RWPE1 (cell line): ENCODE results near the gene INPP5F.

Experiments
- CTCF ChIA-PET: fragments of 350-600 bp; sonication (Branson Sonifier 250); formaldehyde crosslinking; extraction: SDS; loops from one replicate; lab custom pipeline; 2021; lab: Yijun Ruan, JAX
- POLR2A ChIA-PET: fragments of 400-600 bp; formaldehyde crosslinking; extraction: SDS; loops from one replicate; lab custom pipeline; 2020; ENCODE audit warnings: antibody characterized with exemption; ENCODE audit not compliant: low non-redundant PET; lab: Yijun Ruan, JAX
- DNase-seq: peaks from one replicate; pipeline ENCODE4 v3.0.0; 2012; ENCODE audit warnings: low spot score
- H3K27ac ChIP-seq: fragments of 450-650 bp; 2 replicates; pipeline ENCODE4 v1.5.1; 2017
- CTCF ChIP-seq: fragments of 450-650 bp; conservative IDR thresholded peaks from 2 replicates; pipeline ENCODE4 v1.5.1; 2017; ENCODE audit warnings: low read depth, mild to moderate bottlenecking

INPP5F gene

GRCh38 chr10:119827430-119827829 lies 101.6 kb downstream of the INPP5F start:
- H3K27ac ChIP-seq, result no peak overlapping the region
- CTCF ChIA-PET, result interaction anchor here (0.6 kb wide), 1 partner anchor 643 kb away, joined by 3 read pairs; no protein-coding TSS in a partner anchor
- no peak for DNase-seq
- POLR2A ChIA-PET, result interaction anchor here (0.6 kb wide), 1 partner anchor 95 kb away, joined by 4 read pairs; no protein-coding TSS in a partner anchor
- no peak for TF ChIP-seq CTCF

- ChIA-PET CTCF (no interaction called here), POLR2A (no interaction called here)
- no peak for TF ChIP-seq CTCF
These were observed 103.6 kb downstream of the INPP5F start for GRCh38 chr10:119829429-119829828.

DNA sequence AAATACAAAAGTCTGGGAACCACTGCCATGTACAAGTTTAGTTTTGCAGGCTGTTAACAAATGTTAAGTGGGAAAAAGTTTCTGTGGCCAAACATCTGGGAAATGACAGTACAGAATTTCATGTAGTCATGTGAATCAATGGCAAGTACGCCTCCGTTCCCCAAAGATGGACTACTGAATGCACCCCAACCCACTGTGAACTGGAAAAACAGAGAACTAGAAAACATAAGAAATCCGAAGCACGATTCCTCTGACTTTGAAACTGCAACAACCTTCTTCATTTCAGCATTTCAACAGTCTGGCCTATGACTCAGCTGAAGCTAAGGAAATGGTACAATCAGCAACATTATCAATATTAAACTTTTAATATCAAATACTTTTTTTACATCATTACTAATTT lies 105.0 kb downstream of the INPP5F start:
- H3K27ac ChIP-seq, result no peak overlapping the region
- POLR2A ChIA-PET, result no interaction called here
- TF ChIP-seq CTCF, result no peak
- CTCF ChIA-PET, result interaction anchor here (1.1 kb wide), 1 partner anchor 80 kb away, joined by 3 read pairs; no protein-coding TSS in a partner anchor
- no peak for DNase-seq

More at GRCh38 chr10:119829429-119829828, 103.6 kb downstream of the INPP5F start:
- no peak overlapping the region for H3K27ac ChIP-seq
- no peak for DNase-seq

DNA sequence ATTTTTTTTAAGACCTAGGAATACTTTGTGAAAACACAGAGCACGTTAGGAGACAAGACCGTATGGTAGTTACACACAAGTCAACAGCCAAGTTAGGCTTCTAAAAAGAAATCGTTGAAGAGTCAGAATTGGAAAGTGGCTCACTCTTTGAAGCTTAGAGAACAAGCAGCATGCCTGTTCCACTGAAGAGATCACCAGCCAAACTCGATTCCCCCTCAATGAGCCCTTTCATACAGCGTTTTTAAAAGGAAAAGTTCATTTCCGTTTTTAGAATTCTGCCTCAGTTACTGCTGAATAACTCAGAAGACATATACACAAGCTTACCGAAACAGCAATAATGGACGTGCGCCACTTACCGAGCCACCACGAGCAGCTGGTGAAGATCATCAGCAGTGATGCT lies 105.8 kb downstream of the INPP5F start:
- POLR2A ChIA-PET, result interaction anchor here (0.6 kb wide), 1 partner anchor 42 kb away, joined by 3 read pairs; no protein-coding TSS in a partner anchor

GRCh38 chr10:119832951-119833350 lies 107.1 kb downstream of the INPP5F start:
- no peak overlapping the region for H3K27ac ChIP-seq
- CTCF ChIA-PET, result no interaction called here
- no peak for DNase-seq
- no peak for TF ChIP-seq CTCF
- POLR2A ChIA-PET, result interaction anchor here (0.6 kb wide), 1 partner anchor 678 kb away, joined by 3 read pairs; no protein-coding TSS in a partner anchor

More for the DNA sequence above, 105.8 kb downstream of the INPP5F start:
- DNase-seq, result no peak
- TF ChIP-seq CTCF, result no peak
- no peak overlapping the region for H3K27ac ChIP-seq
- CTCF ChIA-PET, result no interaction called here

- H3K27ac ChIP-seq, result no peak overlapping the region
- CTCF ChIA-PET, result interaction anchor here (0.6 kb wide), 2 partner anchors 34 to 226 kb away, joined by 3 to 4 read pairs; no protein-coding TSS in a partner anchor
- no peak for DNase-seq
- POLR2A ChIA-PET, result no interaction called here
- no peak for TF ChIP-seq CTCF
These were observed 108.3 kb downstream of the INPP5F start for GRCh38 chr10:119834188-119834587.
